NK-92 (cell line): ENCODE measurements around the gene GTF2F1.
"Not testable (repeated sequence)": the region's sequence is repeated elsewhere in the genome, so short reads cannot be mapped to it uniquely, and the experiment has no call there.

Experiments used
- DNase-seq: peaks from one replicate; lab custom pipeline; 2025; ENCODE audit not compliant: unreplicated experiment; lab: John Stamatoyannopoulos, UW

Gene GTF2F1

DNA sequence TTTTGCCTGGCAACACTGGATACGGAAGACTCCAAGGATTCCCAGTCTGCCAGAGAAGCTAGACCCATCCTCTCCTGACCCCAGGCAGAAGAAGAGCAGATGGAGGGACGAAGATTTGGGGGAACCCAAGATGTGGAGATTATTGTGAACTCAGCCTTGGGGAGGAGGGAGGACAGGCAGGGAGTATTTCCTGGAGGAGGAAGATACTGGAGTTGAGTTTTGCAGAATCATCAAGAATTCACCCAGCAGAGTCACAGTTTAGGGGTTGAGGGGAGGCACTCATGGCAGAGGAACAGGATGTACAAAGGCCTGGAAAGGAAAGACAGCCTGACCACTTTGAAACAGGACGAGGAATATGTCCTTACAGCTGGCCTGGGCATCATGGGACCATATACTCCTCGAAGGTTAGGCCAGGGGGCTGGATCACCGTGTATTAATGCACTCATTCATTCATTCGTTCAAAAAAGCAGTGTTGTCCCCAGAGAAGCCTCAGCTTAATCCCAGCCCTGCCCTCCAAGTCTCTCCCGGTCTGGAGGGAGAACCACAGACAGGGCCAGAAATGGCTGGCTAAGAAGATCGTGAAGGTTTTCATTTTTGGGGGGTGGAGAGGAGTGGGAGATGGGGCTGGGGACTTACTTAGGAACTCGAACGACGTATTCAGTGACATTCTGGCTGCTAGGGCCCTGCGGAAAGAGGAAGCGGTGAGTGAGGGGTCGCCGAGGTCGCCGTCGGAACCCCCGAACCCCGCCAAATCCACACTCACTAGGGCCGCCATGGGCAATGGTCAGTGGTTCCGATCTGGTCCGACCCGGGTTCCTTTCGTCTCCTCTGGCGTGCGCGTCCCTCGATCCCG, 517 bp downstream of the GTF2F1 start:
- DNase-seq, result no peak

DNA sequence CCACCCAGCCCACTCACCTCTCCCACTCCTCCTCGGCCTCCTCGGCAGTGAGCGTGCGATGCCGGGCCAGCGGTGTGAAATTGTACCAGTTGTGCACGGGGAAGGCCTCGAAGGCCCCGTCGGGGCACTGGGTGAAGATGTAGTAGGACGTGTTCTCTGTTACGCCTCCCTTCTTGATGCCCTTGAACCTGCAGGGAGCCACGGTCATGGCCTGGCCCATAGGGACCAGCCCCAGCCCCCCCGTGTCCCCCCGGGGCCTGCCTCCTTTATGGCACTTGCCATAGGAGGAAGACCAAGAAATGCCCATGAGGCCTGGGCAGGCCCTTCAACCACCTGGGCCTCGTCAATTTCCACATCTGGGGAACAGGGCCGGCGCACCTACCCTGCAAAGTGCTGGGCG, 5.6 kb downstream of the GTF2F1 start:
- no peak for DNase-seq

DNA sequence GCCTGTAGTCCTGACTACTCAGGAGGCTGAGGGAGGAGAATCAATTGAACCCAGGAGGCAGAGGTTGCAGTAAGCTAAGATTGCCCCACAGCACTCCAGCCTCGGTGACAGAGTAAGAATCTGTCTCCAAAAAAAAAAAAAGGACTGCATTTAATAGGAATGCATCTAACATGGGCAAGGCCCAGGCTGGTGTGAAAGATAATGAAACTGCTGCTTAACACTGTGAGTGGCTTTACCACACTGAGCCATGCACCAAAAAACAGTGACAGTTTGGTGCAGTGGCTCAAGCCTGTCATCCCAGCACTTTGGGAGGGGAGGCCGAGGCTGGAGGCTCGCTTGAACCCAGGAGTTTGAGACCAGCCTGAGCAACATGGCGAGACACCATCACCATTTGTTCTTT, 8.6 kb downstream of the GTF2F1 start:
- no peak for DNase-seq

DNA sequence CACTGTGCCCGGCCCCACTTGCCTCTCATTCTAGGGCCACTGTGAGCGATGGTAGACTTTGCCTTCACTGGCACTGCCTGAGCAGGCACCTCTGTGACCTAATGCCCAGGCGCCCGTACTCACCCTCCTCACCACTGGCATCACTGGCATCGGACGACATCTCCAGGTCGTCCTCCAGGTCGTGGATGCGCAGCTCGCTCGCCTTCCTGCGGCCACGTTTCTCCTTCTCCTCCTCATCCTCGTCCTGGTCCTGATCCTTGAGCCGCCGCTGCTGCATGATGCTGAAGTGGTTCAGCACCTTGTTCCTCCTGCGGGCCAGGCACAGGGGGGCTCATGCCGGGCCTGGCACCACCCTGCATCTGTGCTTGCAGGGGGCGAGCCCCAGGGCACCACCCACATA, 9.8 kb downstream of the GTF2F1 start:
- no peak for DNase-seq

DNA sequence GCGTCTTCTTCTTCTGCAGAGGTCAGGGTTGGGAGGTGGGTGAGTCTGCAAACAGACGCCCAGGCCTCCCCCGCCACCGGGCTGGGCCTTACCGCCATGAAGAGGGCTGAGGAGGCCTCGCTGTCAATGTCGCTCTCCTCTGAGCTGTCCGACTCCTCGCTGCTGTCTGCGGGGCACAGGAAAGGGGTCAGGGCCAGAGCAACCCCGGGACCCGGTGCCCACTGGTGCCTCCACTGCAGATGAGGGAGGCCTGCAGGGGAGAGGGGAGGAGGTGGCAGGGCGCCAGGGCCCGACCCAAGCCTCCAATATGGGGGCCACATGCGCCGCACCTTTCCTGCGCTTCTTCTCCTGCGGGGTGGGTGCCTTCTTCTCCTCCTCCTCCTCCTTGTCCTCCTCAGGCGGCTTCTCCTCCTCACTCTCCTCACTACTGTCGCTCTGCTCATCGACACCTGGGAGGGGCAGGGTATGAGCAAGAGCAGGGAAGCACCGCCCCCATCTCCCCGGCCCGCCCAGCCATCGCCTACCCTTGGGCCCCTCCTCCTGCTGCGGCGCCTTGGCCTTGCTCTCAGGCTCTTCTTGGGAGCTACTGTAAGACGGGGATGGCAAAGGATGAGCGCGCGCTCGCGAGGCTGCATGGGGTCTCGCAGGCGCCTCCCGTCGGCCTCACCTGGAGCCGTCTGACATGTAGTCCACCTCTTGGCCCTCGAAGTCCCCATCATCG, 11.8 kb downstream of the GTF2F1 start:
- no peak for DNase-seq

DNA sequence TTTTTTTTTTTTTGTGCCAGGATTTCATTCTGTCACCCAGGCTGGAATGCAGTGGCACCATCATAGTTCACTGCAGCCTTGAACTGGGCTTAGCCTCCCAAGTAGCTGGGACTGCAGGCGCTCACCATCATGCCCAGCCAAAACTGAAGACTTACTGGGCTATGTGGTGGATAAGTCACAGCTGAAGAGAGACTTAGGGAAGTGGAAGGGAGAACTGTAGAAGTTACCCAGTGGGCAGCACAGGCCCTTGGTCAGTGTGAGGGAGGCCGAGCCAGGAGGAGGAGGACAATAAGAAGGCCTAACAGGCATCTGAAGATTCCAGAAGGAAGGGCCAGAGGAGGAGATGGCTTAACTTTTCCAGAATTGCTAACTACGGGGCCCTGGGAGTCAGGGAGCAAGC, 13.2 kb downstream of the GTF2F1 start:
- DNase-seq, result no peak

DNA sequence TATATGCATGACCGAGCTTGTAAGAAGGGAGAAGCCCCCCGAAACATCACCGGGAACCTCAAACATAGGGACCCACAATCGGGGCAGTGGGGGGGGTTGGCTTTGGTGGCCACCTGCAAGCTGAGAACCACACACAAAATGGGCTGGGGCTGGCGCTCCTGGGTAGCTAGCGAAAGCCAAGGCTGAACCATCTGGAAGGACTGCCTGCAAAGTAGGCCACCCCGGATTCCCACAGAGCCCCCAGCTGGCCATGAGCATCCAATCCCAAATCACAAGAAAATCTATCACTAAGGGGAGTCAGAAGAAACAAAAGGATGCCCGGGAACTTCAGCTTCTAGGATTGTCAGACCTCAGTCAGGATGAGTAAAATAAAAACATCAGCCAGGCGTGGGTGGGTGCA, 14.5 kb downstream of the GTF2F1 start:
- no peak for DNase-seq

DNA sequence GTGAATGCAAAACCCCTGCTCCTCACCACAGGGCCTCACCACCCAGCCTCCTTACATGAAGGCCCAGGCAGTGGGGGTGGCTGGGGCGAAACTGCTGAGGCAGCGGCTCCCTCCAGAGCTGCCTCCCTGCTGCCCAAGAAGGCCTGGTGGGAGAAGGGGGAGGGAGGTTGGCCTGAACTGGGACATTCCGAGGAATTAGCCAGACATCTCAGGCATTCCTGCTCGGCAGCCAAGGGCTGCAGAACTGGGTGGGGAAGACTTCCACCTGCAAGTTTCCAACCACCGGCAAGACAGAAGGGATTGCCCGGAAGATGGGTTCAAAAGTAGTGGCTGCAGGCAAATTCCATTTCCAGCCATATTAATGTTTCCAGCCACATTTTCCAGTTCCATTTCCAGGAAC, 14.9 kb downstream of the GTF2F1 start:
- no peak for DNase-seq

DNA sequence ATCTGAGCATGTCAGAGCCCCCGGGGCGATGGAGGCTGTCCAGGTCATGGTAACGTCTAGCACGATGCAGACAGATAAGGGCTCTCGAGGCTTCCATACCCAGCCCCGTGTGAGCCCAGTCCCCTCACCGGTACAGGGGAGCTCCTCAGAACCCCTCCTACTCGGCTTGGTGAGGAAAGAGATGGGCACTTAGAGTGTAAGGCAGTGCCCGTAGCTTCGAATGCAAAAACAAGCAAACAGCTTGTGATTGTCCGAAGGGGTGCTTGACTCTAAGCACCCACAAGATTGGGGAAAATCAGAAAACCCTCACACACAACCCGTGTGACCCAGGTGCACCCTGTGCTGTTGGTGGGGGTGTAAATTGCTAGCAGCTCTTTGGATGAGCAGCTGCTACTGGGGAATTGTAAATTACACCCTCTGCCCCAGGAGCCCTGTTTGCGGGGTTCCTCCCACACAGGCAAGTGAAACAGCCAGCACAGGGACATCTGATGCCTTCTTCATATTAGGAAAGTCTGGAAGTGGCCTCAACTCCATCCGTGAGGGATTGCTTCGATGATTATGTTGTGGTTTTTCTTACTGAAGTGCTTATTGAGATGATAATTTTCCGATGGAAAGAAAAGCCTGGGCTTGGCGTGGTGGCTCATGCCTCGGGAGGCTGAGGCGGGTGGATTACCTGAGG, 16.3 kb downstream of the GTF2F1 start:
- no peak for DNase-seq

DNA sequence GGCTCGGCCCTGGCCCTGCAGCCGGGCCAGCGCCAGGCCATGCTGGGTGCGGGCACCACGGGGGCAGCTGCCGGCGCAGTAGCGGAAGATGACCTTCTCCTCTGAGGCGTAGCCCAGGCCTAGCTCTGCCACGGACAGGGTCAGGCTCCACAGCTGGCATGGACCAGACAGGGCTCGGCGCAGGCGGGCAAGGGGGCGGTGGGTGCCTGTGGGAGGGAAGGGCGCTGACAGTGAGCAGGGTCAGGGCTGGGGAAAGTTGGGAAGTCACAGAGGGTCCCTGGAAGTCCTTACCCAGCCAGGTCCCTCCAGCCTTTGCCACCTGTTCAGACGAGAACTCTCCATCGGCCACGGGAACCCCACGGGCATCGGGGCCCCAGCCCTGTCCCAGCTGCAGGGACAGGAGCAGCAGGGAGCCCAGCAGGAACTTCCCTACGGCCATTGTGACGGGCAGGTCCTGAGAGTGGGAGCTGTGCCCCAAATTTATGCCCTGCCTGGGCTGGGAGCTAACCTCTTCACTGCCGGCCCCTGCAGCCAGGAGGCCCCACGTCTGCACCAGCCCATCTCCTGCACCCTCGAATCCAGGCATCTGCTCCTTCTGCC, 17.5 kb downstream of the GTF2F1 start, which contains the start of gene PSPN:
PSPN (minus strand) TSS at position 523 of the 600 bp plus-strand sequence; CDS start at position 439, 84 bp downstream.
- no peak for DNase-seq

DNA sequence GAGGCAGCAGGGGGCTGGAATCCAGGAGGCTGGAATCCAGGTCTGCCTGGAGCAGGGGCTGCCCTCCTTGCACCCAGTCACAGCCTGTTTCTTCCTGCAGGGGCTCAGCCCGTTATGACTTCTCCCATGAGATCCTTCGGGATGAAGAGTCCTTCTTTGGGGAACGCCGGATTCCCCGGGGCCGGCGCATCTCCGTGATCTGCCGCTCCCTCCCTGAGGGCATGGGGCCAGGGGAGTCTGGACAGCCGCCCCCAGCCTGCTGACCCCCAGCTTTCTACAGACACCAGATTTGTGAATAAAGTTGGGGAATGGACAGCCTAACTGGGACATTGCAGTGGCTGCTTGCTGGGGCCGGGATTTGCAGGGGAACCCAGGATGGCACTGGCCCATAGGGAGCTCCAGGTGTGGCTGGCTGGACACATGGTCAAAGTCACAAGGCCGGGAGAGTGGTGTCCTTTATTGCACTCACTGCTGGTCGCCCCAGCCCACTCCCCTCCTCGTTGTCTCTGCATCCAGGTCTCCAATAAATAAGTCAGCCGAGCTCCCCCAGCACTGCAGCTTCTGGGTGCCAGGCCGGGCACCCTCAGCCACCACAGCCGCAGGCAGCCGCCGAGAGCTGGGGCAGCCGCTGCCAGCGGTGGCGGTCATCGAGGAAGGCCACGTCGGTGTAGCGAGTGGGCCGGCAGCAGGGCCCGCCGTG, 18.1 kb downstream of the GTF2F1 start:
- no peak for DNase-seq

DNA sequence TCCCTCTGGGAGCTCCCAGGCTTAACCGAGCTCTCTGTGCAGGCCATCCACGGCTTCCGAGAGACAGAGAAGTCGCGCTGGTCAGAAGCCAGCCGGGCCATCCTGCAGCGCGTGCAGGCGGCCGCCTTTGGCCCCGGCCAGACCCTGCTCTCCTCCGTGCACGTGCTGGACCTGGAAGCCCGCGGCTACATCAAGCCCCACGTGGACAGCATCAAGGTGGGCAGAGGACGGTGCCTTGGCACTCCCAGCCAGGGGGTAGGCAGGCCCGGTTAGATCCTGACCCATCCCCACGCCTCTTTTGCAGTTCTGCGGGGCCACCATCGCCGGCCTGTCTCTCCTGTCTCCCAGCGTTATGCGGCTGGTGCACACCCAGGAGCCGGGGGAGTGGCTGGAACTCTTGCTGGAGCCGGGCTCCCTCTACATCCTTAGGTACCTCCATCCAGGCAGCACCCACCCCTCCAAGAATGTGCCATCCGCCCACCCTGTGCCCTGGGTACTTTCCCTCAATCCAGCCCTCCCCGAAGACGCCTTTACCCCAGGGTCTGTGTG, 18.7 kb downstream of the GTF2F1 start:
- DNase-seq, result no peak

DNA sequence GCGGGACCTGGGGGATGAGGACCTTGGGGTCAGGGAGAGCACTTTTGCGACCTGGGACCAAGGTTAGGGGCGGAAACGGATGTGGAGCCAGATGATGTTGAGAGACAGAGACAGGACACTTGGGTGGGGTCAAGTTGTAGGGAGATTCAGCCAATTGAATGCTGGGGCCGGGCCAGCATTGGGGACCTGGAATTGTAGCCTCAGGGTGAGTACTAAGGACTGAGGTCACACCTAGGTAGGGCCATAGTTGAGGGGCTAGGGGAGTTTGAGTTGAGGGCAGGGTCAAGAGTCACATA, 19.2 kb downstream of the GTF2F1 start:
- DNase-seq, result no peak

DNA sequence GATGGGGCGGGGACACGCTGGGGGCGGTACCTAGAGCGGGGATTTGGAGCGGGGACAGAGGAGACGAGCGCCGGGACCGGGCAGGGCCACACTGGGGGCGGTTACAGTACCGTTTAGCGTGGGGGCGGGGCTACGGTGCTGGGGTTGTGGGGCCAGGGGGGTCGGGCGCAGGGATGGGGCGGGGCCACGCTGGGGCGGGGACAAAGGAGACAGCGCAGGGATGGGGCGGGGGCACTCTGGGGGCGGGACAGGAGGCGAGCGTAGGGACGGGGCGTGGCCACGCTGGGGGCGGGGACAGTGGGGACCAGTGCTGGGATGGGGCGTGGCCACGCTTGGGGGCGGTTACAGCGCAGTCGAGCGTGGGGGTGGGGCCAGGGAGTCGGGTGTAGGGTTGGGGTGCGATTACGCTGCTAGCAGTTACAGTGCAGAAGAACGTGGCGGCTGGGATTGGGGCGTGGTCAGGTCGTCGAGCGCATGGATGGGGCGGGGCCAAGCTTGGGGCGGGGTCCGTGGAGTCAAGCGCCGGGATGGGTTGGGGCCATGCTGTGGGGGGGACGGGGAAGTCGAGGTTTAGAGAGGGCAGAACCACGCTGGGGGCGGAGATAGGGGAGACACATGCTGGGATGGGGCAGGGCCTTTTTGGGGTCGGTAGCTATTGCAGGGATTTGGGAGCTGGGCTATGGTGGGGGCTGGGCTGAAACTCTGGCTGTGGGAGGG, 19.7 kb downstream of the GTF2F1 start:
- peak; percentile 85 for DNase-seq

DNA sequence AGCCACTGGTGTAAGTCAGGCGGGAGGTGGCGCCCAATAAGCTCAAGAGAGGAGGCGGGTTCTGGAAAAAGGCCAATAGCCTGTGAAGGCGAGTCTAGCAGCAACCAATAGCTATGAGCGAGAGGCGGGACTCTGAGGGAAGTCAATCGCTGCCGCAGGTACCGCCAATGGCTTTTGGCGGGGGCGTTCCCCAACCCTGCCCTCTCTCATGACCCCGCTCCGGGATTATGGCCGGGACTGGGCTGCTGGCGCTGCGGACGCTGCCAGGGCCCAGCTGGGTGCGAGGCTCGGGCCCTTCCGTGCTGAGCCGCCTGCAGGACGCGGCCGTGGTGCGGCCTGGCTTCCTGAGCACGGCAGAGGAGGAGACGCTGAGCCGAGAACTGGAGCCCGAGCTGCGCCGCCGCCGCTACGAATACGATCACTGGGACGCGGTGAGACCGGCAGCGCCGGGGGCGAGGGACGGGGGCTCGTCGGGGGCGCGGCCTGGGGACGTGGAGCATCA, 20.3 kb downstream of the GTF2F1 start, which contains the start of gene ALKBH7:
ALKBH7 (plus strand) TSS at position 201 of the 502 bp plus-strand sequence; CDS start at position 228, 27 bp downstream.
- DNase-seq, result peak; percentile 87

DNA sequence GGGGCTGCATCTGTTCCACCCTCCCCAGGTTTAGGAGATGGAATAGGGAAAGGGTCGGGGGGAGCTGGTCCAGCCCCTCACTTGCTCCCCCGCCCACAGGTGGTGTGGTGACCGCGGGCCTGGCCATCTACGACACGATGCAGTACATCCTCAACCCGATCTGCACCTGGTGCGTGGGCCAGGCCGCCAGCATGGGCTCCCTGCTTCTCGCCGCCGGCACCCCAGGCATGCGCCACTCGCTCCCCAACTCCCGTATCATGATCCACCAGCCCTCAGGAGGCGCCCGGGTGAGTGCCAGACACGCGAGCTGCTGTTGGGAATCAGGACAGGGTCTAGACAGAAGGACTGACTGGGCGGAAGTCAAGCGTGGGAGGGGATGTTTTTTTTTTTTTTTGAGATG, 28.6 kb downstream of the GTF2F1 start:
- DNase-seq, result no peak

DNA sequence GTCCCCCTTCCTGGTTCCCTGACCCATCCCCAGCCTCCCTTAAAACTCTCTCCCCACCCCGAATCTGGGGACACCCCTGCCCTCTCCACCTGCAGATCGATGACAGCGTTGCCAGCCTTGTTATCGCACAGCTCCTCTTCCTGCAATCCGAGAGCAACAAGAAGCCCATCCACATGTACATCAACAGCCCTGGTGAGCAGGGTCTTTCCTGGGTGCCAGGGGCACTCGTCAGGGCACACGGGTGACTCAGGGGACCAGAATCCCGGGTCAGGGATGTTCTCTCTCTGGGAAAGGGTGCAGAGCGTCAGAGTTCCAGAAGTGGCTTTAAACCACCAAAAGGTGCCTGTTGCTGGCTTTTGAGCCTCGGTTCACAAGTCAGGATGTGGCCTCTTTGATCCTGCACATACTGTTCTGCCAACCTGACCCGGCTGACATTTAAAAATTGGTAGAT, 30.6 kb downstream of the GTF2F1 start:
- no peak for DNase-seq

DNA sequence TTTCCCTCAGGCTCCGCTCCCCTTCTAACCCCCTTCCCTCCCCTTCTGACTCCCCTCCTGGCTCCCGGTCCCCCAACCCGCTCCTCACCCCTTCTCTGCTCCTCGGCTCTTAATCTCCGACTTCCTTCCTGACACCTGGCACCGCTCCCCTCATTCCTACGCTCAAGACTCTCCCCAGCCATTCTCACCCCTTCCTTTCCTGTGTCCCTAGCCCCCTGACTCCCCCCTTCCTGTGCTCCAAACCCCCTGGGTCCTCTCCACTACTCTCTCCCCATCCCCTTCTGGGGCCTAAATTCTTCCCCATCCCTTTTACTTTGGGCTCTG, 31.0 kb downstream of the GTF2F1 start:
- no peak for DNase-seq

DNA sequence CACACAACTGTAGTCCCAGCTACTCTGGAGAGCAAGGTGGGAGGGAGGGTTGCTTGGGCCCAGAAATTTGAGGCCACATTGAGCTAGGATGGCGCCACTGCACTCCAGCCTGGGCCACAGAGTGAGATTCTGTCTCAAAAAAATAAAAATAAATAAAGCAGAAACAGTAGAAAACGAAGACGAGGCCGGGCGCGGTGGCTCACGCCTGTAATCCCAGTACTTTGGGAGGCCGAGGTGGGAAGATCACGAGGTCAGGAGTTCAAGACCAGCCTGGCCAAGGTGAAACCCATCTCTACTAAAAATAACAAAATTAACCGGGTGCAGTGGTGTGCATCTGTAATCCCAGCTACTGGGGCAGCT, 32.1 kb downstream of the GTF2F1 start:
- not testable (repeated sequence) for DNase-seq

DNA sequence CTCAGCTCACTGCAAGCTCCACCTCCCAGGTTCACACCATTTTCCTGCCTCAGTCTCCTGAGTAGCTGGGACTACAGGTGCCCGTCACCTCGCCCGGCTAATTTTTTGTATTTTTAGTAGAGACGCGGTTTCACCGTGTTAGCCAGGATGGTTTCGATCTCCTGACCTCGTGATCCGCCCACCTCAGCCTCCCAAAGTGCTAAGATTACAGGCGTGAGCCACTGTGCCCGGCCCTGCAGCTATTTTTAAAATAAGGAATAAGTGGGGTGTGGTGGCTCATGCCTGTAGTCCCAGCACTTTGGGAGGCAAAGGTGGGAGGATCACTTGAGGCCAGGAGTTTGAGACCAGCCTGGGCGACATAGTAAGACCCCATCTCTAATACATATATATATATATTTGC, 32.5 kb downstream of the GTF2F1 start:
- DNase-seq, result not testable (repeated sequence)
